Muscle of leg (tissue), 11 donors: ENCODE data around the gene CHN2. TPM values are rescaled to one million over a fixed set of nuclear protein-coding genes. Genes with fewer than 3 reads are reported as not detected.

Experiments used
- DNase-seq: peaks from one replicate; pipeline ENCODE4 v3.0.0; 2013
- H3K27ac ChIP-seq: one replicate; pipeline ENCODE4 v1.5.1; 2013; ENCODE audit warnings: mild to moderate bottlenecking, low read length, control low read depth
- H3K27me3 ChIP-seq: one replicate; pipeline ENCODE4 v1.6.1; 2013; ENCODE audit warnings: low read length; ENCODE audit not compliant: control insufficient read depth, insufficient read depth
- H3K36me3 ChIP-seq: one replicate; pipeline ENCODE4 v1.6.1; 2013; ENCODE audit warnings: low read length; ENCODE audit not compliant: control insufficient read depth, insufficient read depth
- H3K4me1 ChIP-seq: one replicate; pipeline ENCODE4 v1.6.1; 2013; ENCODE audit warnings: low read length; ENCODE audit not compliant: control insufficient read depth, insufficient read depth
- H3K4me3 ChIP-seq: one replicate; pipeline ENCODE4 v1.5.1; 2013; ENCODE audit warnings: low read length, control low read depth
- H3K9me3 ChIP-seq: replicated peaks from 2 replicates; pipeline ENCODE4 v1.6.1; 2013; ENCODE audit warnings: low read depth, low read length; ENCODE audit not compliant: control insufficient read depth
- WGBS: methylation state at CpG from one replicate; pipeline ENCODE4 v1.1.5; 2013; ENCODE audit warnings: missing lambda C conversion rate; ENCODE audit not compliant: insufficient coverage; 5-methylcytosine and 5-hydroxymethylcytosine counted together
- polyA plus RNA-seq, 8 donors: library from polyadenylated mRNA; unstranded; fragments of 120-200 nt; gene quantifications; one replicate each; pipeline versions ENCODE4 v1.2.1 to v1.2.3, GENCODE V29; 2013; ENCODE audit warnings: inconsistent platforms in 1 of 8, low replicate concordance in 1 of 8; ENCODE audit not compliant: insufficient read length in 8 of 8, insufficient read depth in 1 of 8
- total RNA-seq: library from RNA; stranded (reverse); fragments of 120-200 nt; gene quantifications from one replicate; pipeline ENCODE4 v1.2.4, GENCODE V29; 2013

Gene CHN2
- total and polyA plus RNA-seq, 9 donors = 7.6 to 18.2 (median 10.2) TPM

DNA sequence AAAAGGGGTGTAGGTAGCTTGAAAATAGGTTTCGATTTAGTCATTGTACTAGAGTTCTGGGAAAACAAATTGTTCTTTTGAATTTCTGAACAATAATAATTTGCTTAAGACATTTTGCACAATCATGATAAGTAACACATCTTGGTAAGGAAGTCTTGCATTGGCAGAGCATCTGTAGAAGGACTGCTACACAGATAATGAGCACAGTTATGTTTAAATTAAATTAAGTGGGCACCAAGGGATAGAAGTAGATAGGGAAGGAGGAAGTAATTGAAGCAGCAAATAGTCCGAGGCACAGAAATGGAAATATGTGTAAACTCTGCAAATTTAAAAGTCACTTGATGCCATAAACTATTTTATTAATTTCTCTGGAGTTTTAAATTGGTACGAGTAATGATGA lies 122.4 kb downstream of the CHN2 start:
- H3K9me3 ChIP-seq = no peaks in the 10 kb centered on the region
- no peak overlapping the region for H3K4me3 ChIP-seq
- H3K27ac ChIP-seq = no peak overlapping the region
- H3K36me3 ChIP-seq = no peaks in the 10 kb centered on the region
- peaks cover 3% of the 10 kb centered on the region for H3K4me1 ChIP-seq
- no CpG with 5 or more reads among the region's 3 CpGs for WGBS
- no peak for DNase-seq
- H3K27me3 ChIP-seq = no peaks in the 10 kb centered on the region

DNA sequence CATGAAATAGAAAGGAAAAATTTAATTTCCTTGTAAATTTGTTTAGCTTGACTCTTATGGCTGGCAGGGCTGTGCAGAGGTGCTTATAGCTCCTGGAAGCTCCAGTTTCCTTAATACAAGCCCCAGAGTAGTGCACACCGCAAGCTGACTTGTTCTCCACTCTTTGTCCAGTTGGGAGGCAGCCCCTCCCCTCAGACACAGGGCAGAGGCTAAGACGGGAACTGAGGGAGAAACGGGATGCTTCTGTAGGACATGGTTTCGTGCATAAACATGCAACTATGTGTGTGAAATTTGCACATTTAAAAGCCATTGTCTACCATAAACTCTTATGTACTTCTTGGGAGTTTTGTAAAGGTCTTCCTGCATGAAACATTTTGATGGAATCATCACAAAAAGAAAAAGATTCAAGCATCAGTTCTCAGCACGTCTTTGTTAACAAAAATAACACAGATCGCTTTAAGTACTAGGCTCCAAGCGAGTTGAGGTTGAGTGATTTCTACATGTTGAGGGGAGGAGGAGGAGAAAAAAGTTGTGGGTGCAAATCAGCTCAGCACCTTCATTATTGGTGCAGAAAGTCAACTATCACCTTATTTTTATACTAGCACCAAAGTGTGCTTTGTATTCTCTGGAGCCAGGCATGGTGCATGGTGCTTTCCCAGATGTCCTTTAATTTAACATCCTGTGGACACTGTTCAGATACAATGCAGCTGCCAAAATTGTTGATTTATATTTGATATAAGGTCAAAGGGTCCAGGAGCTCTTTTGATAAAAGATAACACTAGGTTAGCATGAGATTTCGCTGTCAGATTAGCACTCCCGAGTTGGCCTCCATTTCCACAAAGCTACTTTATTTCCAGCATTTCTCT lies 124.5 kb downstream of the CHN2 start:
- 20% methylated on average over 1 of the region's 9 CpGs for WGBS
- Histone ChIP-seq H3K27me3 (no peaks in the 10 kb centered on the region), H3K9me3 (no peaks in the 10 kb centered on the region), H3K27ac (no peak overlapping the region), H3K36me3 (no peaks in the 10 kb centered on the region), H3K4me3 (no peak overlapping the region), H3K4me1 (peaks cover 3% of the 10 kb centered on the region)
- DNase-seq = no peak

DNA sequence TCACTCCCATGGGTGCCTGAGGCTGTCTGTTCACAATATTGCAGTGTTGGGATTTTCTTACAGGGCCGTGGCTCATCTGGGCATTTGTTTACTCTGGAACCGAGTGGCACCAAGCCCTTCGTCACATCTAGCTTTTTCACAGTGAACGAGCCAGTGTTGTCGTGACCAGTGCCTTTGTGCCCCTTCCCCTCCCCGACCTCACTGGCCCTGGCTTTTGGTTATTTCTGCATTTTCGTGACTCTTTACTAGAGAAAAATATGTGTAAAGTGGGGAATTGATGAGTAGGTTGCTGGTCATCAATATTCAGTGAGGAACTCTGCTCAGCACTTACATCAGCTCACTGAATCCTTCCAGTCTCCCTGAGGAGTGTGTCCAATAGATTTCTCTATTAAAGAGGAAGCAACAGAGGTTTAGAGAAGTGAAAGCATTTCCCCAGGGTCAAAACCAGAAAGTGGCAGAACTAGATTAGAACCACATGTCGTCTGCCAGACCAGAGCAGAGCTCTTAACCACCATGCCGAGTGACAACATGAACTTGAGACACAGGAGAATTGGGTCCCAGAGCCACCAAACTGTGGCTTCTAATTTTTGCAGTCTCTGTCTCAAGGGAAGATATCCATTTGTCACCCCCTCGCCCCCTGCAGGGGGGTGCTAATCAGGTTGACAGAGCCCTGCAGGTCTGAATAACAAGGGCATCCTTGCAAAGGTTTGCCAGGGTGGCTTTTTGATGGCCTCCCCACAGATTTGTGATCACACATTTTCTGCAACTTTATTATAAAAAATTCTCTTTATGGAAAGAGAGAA lies 125.3 kb downstream of the CHN2 start:
- Histone ChIP-seq H3K36me3 (no peaks in the 10 kb centered on the region), H3K27ac (no peak overlapping the region), H3K27me3 (no peaks in the 10 kb centered on the region), H3K9me3 (no peaks in the 10 kb centered on the region), H3K4me1 (peaks cover 3% of the 10 kb centered on the region), H3K4me3 (no peak overlapping the region)
- 20% methylated on average over 5 of the region's 10 CpGs for WGBS
- peak; percentile 79 for DNase-seq

DNA sequence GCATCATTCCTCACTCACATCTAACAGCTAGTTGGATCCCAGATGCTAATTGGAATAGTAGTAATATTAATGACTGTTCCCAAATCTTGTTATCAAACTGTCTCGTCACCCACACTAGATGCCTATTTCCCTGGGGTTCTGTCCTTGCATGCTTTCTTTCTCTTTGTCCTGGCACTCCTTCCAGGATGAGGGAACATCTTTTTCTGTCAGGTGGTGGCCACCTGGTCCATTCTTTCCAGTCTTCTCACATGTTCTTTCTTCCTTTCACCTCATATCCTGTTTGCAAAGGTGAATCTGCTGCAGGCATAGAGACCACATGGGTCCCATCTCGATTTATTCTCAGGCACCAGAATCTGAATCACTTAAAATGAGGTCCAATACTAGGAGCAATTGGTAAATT lies 126.0 kb downstream of the CHN2 start:
- Histone ChIP-seq H3K27ac (no peak overlapping the region), H3K4me3 (no peak overlapping the region), H3K36me3 (no peaks in the 10 kb centered on the region), H3K9me3 (no peaks in the 10 kb centered on the region), H3K27me3 (no peaks in the 10 kb centered on the region), H3K4me1 (peaks cover 3% of the 10 kb centered on the region)
- WGBS = 100% methylated on average over 1 of the region's 2 CpGs
- DNase-seq = no peak

DNA sequence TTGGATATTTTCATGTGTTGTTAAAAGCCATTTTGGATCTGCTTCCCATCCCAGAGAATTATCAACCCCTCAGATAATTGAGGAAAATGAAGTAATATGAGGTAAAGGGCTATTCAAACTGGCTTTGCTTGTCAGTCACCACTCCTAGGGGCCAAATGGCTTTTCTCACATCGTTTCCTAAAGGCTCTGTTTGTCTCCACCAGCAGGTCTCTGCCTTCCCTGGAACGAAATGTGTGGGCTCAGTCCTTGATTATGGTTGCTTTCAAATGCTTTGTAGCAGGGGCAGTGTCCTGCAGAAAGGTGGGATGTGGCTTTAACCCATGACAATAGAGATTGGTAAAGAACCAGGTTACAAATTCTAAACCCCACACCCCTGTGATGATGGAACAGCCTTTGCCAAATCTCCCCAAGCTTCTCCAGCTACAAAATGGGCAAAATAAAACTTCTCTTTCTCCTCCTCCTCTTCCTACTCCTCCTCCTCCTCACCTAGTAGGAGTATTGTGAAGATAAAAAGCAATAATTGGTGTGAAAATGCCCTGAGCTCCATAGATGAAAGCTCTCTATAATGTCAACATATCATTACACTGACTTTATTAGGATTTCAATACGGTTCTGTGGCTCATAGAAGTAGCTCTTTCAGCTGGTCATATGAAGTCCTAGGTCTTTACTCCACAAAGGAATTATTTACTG lies 127.6 kb downstream of the CHN2 start:
- no CpG with 5 or more reads among the region's 3 CpGs for WGBS
- no peak overlapping the region for H3K4me3 ChIP-seq
- DNase-seq = no peak
- H3K4me1 ChIP-seq = peaks cover 3% of the 10 kb centered on the region
- H3K27me3 ChIP-seq = no peaks in the 10 kb centered on the region
- H3K27ac ChIP-seq = no peak overlapping the region
- no peaks in the 10 kb centered on the region for H3K36me3 ChIP-seq
- no peaks in the 10 kb centered on the region for H3K9me3 ChIP-seq

DNA sequence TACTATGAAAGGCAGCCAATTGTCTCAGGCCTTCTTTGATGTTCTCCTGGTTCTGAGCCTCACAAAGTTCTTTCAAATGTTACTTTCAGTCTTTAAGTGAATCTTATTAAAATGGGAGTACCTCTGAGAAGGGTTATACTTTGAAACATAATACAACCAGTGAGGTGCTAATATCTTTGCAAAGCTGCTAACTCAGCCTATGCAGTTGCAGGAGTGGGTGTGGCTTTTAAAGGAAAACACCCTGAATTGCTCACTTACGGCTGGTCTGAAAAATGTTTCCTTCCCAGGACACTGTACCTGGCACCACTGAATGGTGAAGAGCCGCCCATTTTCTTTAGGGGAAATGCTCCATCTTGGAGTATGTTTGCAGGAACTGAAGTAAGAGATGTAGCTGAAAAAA lies 130.9 kb downstream of the CHN2 start:
- no CpG with 5 or more reads among the region's 2 CpGs for WGBS
- Histone ChIP-seq H3K4me3 (no peak overlapping the region), H3K36me3 (no peaks in the 10 kb centered on the region)

DNA sequence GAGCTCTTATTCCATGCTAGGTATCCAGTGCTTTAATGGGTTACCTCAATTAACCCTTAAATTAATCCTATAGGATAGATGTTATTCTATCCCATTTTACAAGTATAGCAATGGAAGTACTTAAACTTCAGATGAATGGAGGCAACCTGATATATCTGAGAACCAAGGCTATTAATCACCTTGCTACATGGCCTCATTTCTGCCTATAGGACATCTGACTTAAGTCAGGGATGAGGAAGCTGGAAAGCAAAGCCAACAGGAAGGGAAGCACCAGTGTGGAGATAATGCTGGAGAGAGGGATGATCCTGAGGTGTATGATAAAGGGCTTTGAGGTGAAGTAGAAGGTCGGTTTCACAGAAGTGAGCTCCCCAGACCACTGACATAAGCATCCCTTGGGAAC lies 132.3 kb downstream of the CHN2 start:
- Histone ChIP-seq H3K9me3 (no peaks in the 10 kb centered on the region), H3K36me3 (no peaks in the 10 kb centered on the region), H3K27me3 (no peaks in the 10 kb centered on the region), H3K27ac (no peak overlapping the region), H3K4me3 (no peak overlapping the region), H3K4me1 (no peaks in the 10 kb centered on the region)
- no CpG with 5 or more reads among the region's 1 CpG for WGBS
- DNase-seq = no peak

More for the DNA sequence above, 130.9 kb downstream of the CHN2 start:
- DNase-seq = no peak
- no peaks in the 10 kb centered on the region for H3K9me3 ChIP-seq
- H3K27ac ChIP-seq = no peak overlapping the region
- H3K27me3 ChIP-seq = no peaks in the 10 kb centered on the region
- no peaks in the 10 kb centered on the region for H3K4me1 ChIP-seq

DNA sequence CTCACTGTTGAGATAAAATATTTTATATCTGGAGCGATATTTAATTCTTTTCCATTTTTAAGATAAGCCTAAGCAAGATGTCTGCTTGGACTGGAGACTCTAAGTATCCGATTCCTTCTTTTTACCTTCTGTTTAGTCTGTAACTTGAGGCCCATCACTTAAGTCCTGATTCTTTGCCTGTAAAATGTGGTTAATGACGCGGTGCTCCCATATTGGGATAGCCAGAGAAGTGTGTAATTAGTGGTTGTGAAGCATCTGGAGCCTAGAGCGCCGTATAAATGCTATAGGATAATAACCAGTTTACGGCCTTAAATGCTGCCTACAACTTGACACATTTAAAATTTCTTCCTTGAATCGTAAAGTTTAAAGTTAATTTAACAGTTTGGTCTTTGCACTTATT lies 132.9 kb downstream of the CHN2 start:
- Histone ChIP-seq H3K27me3 (no peaks in the 10 kb centered on the region), H3K27ac (no peak overlapping the region), H3K4me3 (no peak overlapping the region), H3K9me3 (no peaks in the 10 kb centered on the region), H3K36me3 (no peaks in the 10 kb centered on the region), H3K4me1 (peaks cover 3% of the 10 kb centered on the region)
- no CpG with 5 or more reads among the region's 8 CpGs for WGBS
- no peak for DNase-seq

DNA sequence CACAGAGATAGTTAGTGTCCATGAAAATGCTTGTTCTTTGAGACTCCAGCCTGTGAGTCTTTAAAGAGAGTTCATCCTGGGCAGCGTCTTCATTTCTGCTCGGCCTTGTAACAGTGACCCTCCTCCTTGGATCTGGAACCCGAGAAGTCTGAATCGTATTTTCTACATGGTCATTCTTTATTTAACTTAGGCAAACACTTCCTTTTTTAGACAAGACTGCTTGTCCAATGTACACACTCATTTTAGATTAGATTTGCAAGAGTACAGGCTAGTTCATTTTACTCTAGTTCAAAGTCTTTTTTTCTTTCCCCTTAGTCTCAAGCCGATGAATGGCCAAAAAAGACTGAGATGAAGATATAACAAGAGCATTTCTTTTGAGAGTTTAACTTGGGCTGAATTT lies 133.5 kb downstream of the CHN2 start:
- Histone ChIP-seq H3K4me3 (no peak overlapping the region), H3K36me3 (no peaks in the 10 kb centered on the region), H3K9me3 (no peaks in the 10 kb centered on the region), H3K27me3 (no peaks in the 10 kb centered on the region), H3K4me1 (peaks cover 9% of the 10 kb centered on the region), H3K27ac (no peak overlapping the region)
- WGBS = 11% methylated on average over 3 of the region's 5 CpGs
- DNase-seq = peak; percentile 40

DNA sequence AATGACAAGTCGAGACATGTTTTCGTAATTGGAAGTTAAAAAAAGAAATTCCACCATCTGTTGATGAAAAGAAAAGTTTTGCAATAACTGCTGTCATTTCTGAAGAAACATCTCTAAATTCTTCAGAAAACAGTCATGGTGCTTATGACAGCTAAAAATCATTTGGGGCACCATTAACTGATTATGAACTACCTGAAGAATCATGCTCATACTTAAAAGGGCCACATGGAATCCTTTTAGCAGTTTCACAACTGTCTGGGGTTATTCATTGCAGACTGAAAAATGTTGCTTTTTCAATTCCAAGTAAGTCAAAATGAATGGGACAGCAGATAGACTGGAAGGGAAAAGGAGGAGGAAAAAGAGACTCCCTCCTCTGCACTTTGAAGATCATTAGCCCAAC lies 134.2 kb downstream of the CHN2 start:
- no CpG with 5 or more reads among the region's 2 CpGs for WGBS

More for the DNA sequence above, 134.2 kb downstream of the CHN2 start:
- no peak overlapping the region for H3K4me3 ChIP-seq
- no peaks in the 10 kb centered on the region for H3K36me3 ChIP-seq
- DNase-seq = no peak
- no peaks in the 10 kb centered on the region for H3K27me3 ChIP-seq
- peaks cover 16% of the 10 kb centered on the region for H3K4me1 ChIP-seq
- H3K9me3 ChIP-seq = no peaks in the 10 kb centered on the region
- H3K27ac ChIP-seq = no peak overlapping the region
